Nephron (organoid): ENCODE data around the gene MAPK10.

Experiments used
- H3K27ac Mint-ChIP-seq, 3 experiments: 2 replicates each; pipeline ENCODE4 v1.8.0; 2020; ENCODE audit warnings: mixed read lengths in 3 of 3, mild to moderate bottlenecking in 2 of 3, moderate library complexity in 1 of 3
- H3K27me3 Mint-ChIP-seq: 2 replicates; pipeline ENCODE4 v1.8.0; 2021; ENCODE audit warnings: low read depth, mild to moderate bottlenecking, moderate library complexity, mixed read lengths
- H3K36me3 Mint-ChIP-seq: 2 replicates; pipeline ENCODE4 v1.8.0; 2020; ENCODE audit warnings: low read depth, mixed read lengths
- H3K4me1 Mint-ChIP-seq: 2 replicates; pipeline ENCODE4 v1.8.0; 2020; ENCODE audit warnings: mixed read lengths
- H3K4me3 Mint-ChIP-seq, 3 experiments: 2 replicates each; pipeline ENCODE4 v1.8.0; 2020; ENCODE audit warnings: mild to moderate bottlenecking in 3 of 3, mixed read lengths in 3 of 3, moderate library complexity in 2 of 3
- H3K9me3 Mint-ChIP-seq: 2 replicates; pipeline ENCODE4 v1.8.0; 2020; ENCODE audit warnings: mixed read lengths
- CTCF ChIP-seq, 3 experiments: fragments of 200-600 bp; sonication (generic); IDR thresholded peaks; one replicate each; pipeline ENCODE4 v1.5.0; 2021; ENCODE audit warnings: antibody characterized with exemption in 3 of 3; ENCODE audit not compliant: unreplicated experiment in 3 of 3

MAPK10 gene

GRCh38 chr4:86243750-86244149, 116.1 kb downstream of the MAPK10 start:
- Mint-ChIP-seq H3K27me3 (no peaks in the 10 kb centered on the region), H3K4me3 (no peak overlapping the region), H3K9me3 (peaks cover 29% of the 10 kb centered on the region), H3K27ac (no peak overlapping the region), H3K4me1 (no peaks in the 10 kb centered on the region), H3K36me3 (peaks cover 32% of the 10 kb centered on the region)
- TF ChIP-seq CTCF (IDR thresholded peaks at IDR 0.05; ENCODE audit: unreplicated experiment in 3 of 3), result no peak

GRCh38 chr4:86242677-86243076, 117.2 kb downstream of the MAPK10 start:
- Mint-ChIP-seq H3K4me3 (no peak overlapping the region), H3K27ac (no peak overlapping the region), H3K27me3 (no peaks in the 10 kb centered on the region), H3K4me1 (no peaks in the 10 kb centered on the region), H3K36me3 (peaks cover 38% of the 10 kb centered on the region), H3K9me3 (peaks cover 38% of the 10 kb centered on the region)
- TF ChIP-seq CTCF (IDR thresholded peaks at IDR 0.05; ENCODE audit: unreplicated experiment in 3 of 3), result no peak

GRCh38 chr4:86235549-86235948, 124.3 kb downstream of the MAPK10 start:
- Mint-ChIP-seq H3K27me3 (no peaks in the 10 kb centered on the region), H3K4me1 (no peaks in the 10 kb centered on the region), H3K27ac (no peak overlapping the region), H3K36me3 (peaks cover 15% of the 10 kb centered on the region), H3K4me3 (no peak overlapping the region), H3K9me3 (peaks cover 35% of the 10 kb centered on the region)
- no peak for TF ChIP-seq CTCF (IDR thresholded peaks at IDR 0.05; ENCODE audit: unreplicated experiment in 3 of 3)

- no peaks in the 10 kb centered on the region for H3K4me1 Mint-ChIP-seq
- H3K27ac Mint-ChIP-seq, result no peak overlapping the region
- peaks cover 6% of the 10 kb centered on the region for H3K36me3 Mint-ChIP-seq
- H3K9me3 Mint-ChIP-seq, result peaks cover 21% of the 10 kb centered on the region
- no peak overlapping the region for H3K4me3 Mint-ChIP-seq
- H3K27me3 Mint-ChIP-seq, result no peaks in the 10 kb centered on the region
- TF ChIP-seq CTCF (IDR thresholded peaks at IDR 0.05; ENCODE audit: unreplicated experiment in 3 of 3), result no peak
These were observed 126.2 kb downstream of the MAPK10 start for GRCh38 chr4:86233681-86234080.

GRCh38 chr4:86233090-86233489, 126.8 kb downstream of the MAPK10 start:
- no peaks in the 10 kb centered on the region for H3K4me1 Mint-ChIP-seq
- no peaks in the 10 kb centered on the region for H3K27me3 Mint-ChIP-seq
- H3K36me3 Mint-ChIP-seq, result peaks cover 3% of the 10 kb centered on the region
- no peak overlapping the region for H3K27ac Mint-ChIP-seq
- no peak for TF ChIP-seq CTCF (IDR thresholded peaks at IDR 0.05; ENCODE audit: unreplicated experiment in 3 of 3)
- peaks cover 17% of the 10 kb centered on the region for H3K9me3 Mint-ChIP-seq
- no peak overlapping the region for H3K4me3 Mint-ChIP-seq

GRCh38 chr4:86223472-86223871, 136.4 kb downstream of the MAPK10 start:
- no peaks in the 10 kb centered on the region for H3K27me3 Mint-ChIP-seq
- H3K36me3 Mint-ChIP-seq, result no peaks in the 10 kb centered on the region
- peak in 1 of 3 experiments; percentile 32 for TF ChIP-seq CTCF (IDR thresholded peaks at IDR 0.05; ENCODE audit: unreplicated experiment in 3 of 3)
- peaks cover 24% of the 10 kb centered on the region for H3K4me1 Mint-ChIP-seq
- no peak overlapping the region for H3K27ac Mint-ChIP-seq
- H3K9me3 Mint-ChIP-seq, result no peaks in the 10 kb centered on the region
- no peak overlapping the region for H3K4me3 Mint-ChIP-seq
